K562 (cell line): ENCODE results near the gene USP48. TPM values are rescaled to one million over a fixed set of nuclear protein-coding genes. Genes with fewer than 3 reads are reported as not detected.

ENCODE experiments used
- ATAC-seq: fragments of 200-7000 bp; cut with Tn5 transposase; 3 replicates; pipeline ENCODE4 v1.9.1; 2020; ENCODE audit warnings: moderate library complexity
- BruUV-seq: library from RNA; stranded (reverse); fragments of 400-500 nt; replicated peaks from 2 replicates; lab custom pipeline; 2021; lab: Mats Ljungman, UMichigan
- CTCF ChIA-PET: fragments of 300-600 bp; formaldehyde crosslinking; extraction: SDS; loops from one replicate; lab custom pipeline; 2021; ENCODE audit warnings: low intra/inter-chr PET ratio; lab: Yijun Ruan, JAX
- POLR2A ChIA-PET: fragments of 300-600, 350-650 bp; sonication (Branson Sonifier 250); formaldehyde crosslinking; extraction: SDS; loops from one replicate; lab custom pipeline; 2021; ENCODE audit warnings: antibody characterized with exemption, inconsistent platforms; lab: Yijun Ruan, JAX
- DNase-seq, 4 experiments: peaks; one replicate each; pipeline versions ENCODE4 v3.0.0 to v3.0.0-alpha.2; 2011 to 2018; ENCODE audit warnings: low spot score in 3 of 4, mixed read lengths in 3 of 4; ENCODE audit errors: extremely low read depth in 1 of 4
- FAIRE-seq: peaks from 2 replicates; lab custom pipeline; 2011; peaks lifted over from hg19 to GRCh38; lab: Jason Lieb, UNC
- H2AFZ ChIP-seq: 2 replicates; pipeline ENCODE4 v1.6.0; 2011; ENCODE audit warnings: low read depth, low read length, control low read depth, inconsistent platforms
- H3K27ac ChIP-seq: fragments of 200-600 bp; 3 replicates; pipeline ENCODE4 v1.8.0; 2011; ENCODE audit warnings: low read depth, mild to moderate bottlenecking, control low read depth, inconsistent platforms, low read length, moderate library complexity, mixed read lengths; ENCODE audit errors: extremely low read depth
- H3K27me3 ChIP-seq, 2 experiments: fragments of 300-600 bp in 1 of 2; 2 replicates in 1 of 2; 3 replicates in 1 of 2; pipeline versions ENCODE4 v1.6.0 to v1.8.0; 2011; ENCODE audit warnings: inconsistent platforms in 2 of 2, low read length in 2 of 2, mild to moderate bottlenecking in 1 of 2, mixed read lengths in 1 of 2, moderate library complexity in 1 of 2; ENCODE audit not compliant: control insufficient read depth in 2 of 2, insufficient read depth in 2 of 2
- H3K36me3 ChIP-seq: fragments of 300-600 bp; 3 replicates; pipeline ENCODE4 v1.8.0; 2011; ENCODE audit warnings: mild to moderate bottlenecking, low read length, inconsistent platforms; ENCODE audit not compliant: control insufficient read depth, insufficient read depth
- H3K4me1 ChIP-seq, 2 experiments: fragments of 200-600 bp in 1 of 2; replicated peaks in 1 of 2; 2 replicates in 1 of 2; 3 replicates in 1 of 2; pipeline versions ENCODE4 v1.5.1 to v1.8.0; 2011; ENCODE audit warnings: inconsistent platforms in 2 of 2, low read length in 2 of 2, mild to moderate bottlenecking in 1 of 2, mixed read lengths in 1 of 2, moderate library complexity in 1 of 2; ENCODE audit not compliant: control insufficient read depth in 2 of 2, insufficient read depth in 2 of 2
- H3K4me2 ChIP-seq: 2 replicates; pipeline ENCODE4 v1.6.1; 2011; ENCODE audit warnings: low read length, control low read depth, inconsistent platforms, mixed read lengths; ENCODE audit not compliant: insufficient read depth
- H3K4me3 ChIP-seq: fragments of 200-600 bp; sonication (generic), shearing (Covaris generic); 2 replicates; pipeline ENCODE4 v1.5.1; 2016; ENCODE audit warnings: control low read depth, inconsistent platforms
- H3K79me2 ChIP-seq: fragments of 200-600 bp; 3 replicates; pipeline ENCODE4 v1.8.0; 2011; ENCODE audit warnings: low read length, inconsistent platforms; ENCODE audit not compliant: control insufficient read depth, insufficient read depth
- H3K9ac ChIP-seq, 2 experiments: 2 replicates each; pipeline versions ENCODE4 v1.6.0 to v1.6.1; 2011; ENCODE audit warnings: low read depth in 2 of 2, low read length in 2 of 2, control low read depth in 1 of 2, inconsistent platforms in 1 of 2, mild to moderate bottlenecking in 1 of 2, mixed read lengths in 1 of 2; ENCODE audit not compliant: insufficient read depth in 1 of 2
- H3K9me1 ChIP-seq: one replicate; pipeline ENCODE4 v1.6.0; 2011; ENCODE audit warnings: inconsistent platforms, mild to moderate bottlenecking, low read length, moderate library complexity; ENCODE audit not compliant: control insufficient read depth, insufficient read depth
- H3K9me3 ChIP-seq: replicated peaks from 2 replicates; pipeline ENCODE4 v1.5.1; 2011; ENCODE audit warnings: low read depth, low read length, inconsistent platforms; ENCODE audit not compliant: control insufficient read depth, insufficient read depth
- H4K20me1 ChIP-seq: replicated peaks from 2 replicates; pipeline ENCODE4 v1.6.1; 2011; ENCODE audit warnings: low read length, inconsistent platforms, mixed read lengths; ENCODE audit not compliant: control insufficient read depth, insufficient read depth
- CHCHD3 ChIP-seq: fragments of 250-450 bp; sonication (Bioruptor Pico); IDR thresholded peaks from 2 replicates; pipeline ENCODE4 v2.1.2; 2022; ENCODE audit warnings: mild to moderate bottlenecking
- ELK3 ChIP-seq: fragments of 450-650 bp; formaldehyde crosslinking; IDR thresholded peaks from 2 replicates; pipeline ENCODE4 v1.4.0; 2020; ENCODE audit warnings: mild to moderate bottlenecking
- MXI1 ChIP-seq: IDR thresholded peaks from 2 replicates; pipeline ENCODE4 v1.6.1; 2011; ENCODE audit warnings: low read depth, mild to moderate bottlenecking, improper control_type of control experiment, low read length
- POLR2A ChIP-seq: fragments of 450-650 bp; conservative IDR thresholded peaks from 2 replicates; pipeline ENCODE4 v1.6.1; 2016
- RB1 ChIP-seq: fragments of 450-650 bp; IDR thresholded peaks from 2 replicates; pipeline ENCODE4 v1.6.1; 2017; ENCODE audit warnings: low read depth, mild to moderate bottlenecking
- SMC3 ChIP-seq: conservative IDR thresholded peaks from 2 replicates; pipeline ENCODE4 v1.6.1; 2011; ENCODE audit warnings: low read depth, low read length, improper control_type of control experiment; ENCODE audit not compliant: insufficient read depth
- SRSF7 ChIP-seq: fragments of 200-400 bp; formaldehyde crosslinking; optimal IDR thresholded peaks from 2 replicates; pipeline ENCODE3; 2017; ENCODE audit warnings: mild to moderate bottlenecking, low read depth, low read length
- TCF3 ChIP-seq: sonication (generic); formaldehyde crosslinking; IDR thresholded peaks from 2 replicates; pipeline ENCODE4 v1.4.0; 2020; ENCODE audit warnings: mild to moderate bottlenecking, missing genetic modification reagents
- THRB ChIP-seq: fragments of 450-650 bp; formaldehyde crosslinking; conservative IDR thresholded peaks from 2 replicates; pipeline ENCODE4 v1.4.0; 2022; ENCODE audit warnings: mild to moderate bottlenecking, missing genetic modification characterization
- VEZF1 ChIP-seq: fragments of 200-800 bp; sonication (Bioruptor generic); IDR thresholded peaks from 2 replicates; pipeline ENCODE4 v1.6.1; 2017; ENCODE audit warnings: missing genetic modification characterization, missing compliant biosample characterization
- XRCC3 ChIP-seq: fragments of 450-650 bp; IDR thresholded peaks from 2 replicates; pipeline ENCODE4 v1.6.1; 2017; ENCODE audit warnings: mild to moderate bottlenecking, moderate library complexity
- XRCC5 ChIP-seq: fragments of 200-400 bp; formaldehyde crosslinking; IDR thresholded peaks from 2 replicates; pipeline ENCODE4 v1.6.1; 2017; ENCODE audit warnings: low read depth, mild to moderate bottlenecking, low read length
- WGBS: fragments of 100-300 bp; shearing (Covaris generic); methylation state at CpG from one replicate; pipeline ENCODE4 v1.1.6; 2016; ENCODE audit warnings: low coverage, mixed read lengths; ENCODE audit not compliant: insufficient coverage; ENCODE audit errors: missing lambda C conversion rate; 5-methylcytosine and 5-hydroxymethylcytosine counted together
- in situ Hi-C: fragments of 300-500 bp; cut with MboI; formaldehyde crosslinking; loops from 4 replicates; pipeline ENCODE4 v1.15.0; 2018; ENCODE audit warnings: inconsistent platforms, mixed read lengths
- intact Hi-C: fragments of 100-400 bp; cut with micrococcal nuclease; formaldehyde crosslinking; loops from 2 replicates; pipeline ENCODE4 v1.14.2; 2022
- polyA plus RNA-seq, 8 experiments: library from polyadenylated mRNA; depleted of rRNA in 4 of 8; stranded (reverse) in 5 of 8; unstranded in 3 of 8; fragments of >200 nt; fragmentation: Nextera tagmentation in 2 of 8; fragmentation: Illumina TruSeq in 1 of 8; extraction: Ambion mirVana in 2 of 8; extraction: Trizol in 1 of 8; gene quantifications; 2 replicates each; pipeline versions ENCODE4 v1.2.1 to v1.2.3, GENCODE V29; 2011 to 2014; ENCODE audit warnings: inconsistent platforms in 1 of 8, missing spikeins in 1 of 8
- total RNA-seq, 7 experiments: library from RNA; depleted of rRNA in 6 of 7; stranded (reverse); fragments of >200 nt in 6 of 7; fragmentation: Illumina TruSeq in 2 of 7; extraction: Trizol in 2 of 7; gene quantifications; 2 replicates each; pipeline versions ENCODE4 v1.2.1 to v1.2.3, GENCODE V29; 2011 to 2021; ENCODE audit warnings: low replicate concordance in 1 of 7
- TF ChIP-seq, protein P1 (sequence below): sonication (generic); formaldehyde crosslinking; IDR thresholded peaks from 2 replicates; pipeline ENCODE4 v1.8.1; 2023; ENCODE audit warnings: missing genetic modification reagents, mild to moderate bottlenecking, borderline replicate concordance

The USP48 gene
- total and polyA plus RNA-seq, 9 of the 15 experiments (the other 6 are each of a cell fraction or from before 2014, with no cell fraction given) = 23.3 to 123 (median 106) TPM

DNA sequence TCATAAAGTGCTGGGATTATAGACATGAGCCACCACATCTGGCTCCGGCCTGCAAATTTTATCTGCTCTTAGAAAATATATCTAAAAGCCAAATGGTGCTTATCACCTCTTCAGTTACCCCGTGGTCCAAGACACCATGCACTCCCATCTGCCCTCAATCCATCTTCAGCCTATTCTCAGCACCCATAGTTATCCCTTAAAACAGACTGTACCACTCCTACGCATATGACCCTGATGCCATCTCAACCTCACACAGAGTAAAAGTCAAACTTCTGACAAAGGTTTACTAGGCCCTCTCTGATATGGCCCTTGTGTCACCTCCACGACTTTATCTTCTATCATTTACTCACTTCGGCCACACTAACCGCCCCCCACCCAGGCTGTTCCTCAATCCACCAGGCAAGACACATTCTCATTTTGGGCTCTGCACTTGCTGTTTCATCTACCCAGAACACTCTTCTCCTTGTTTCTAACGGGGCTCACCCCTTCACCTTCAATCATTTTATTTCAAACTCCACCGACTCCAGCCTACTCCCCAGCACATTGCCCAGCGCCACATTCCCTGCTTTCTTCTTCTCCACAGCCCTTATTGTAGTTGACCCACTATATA is 33.0 kb downstream of the USP48 start:
- peak; percentile 69 to 93 (median 76) for DNase-seq
- H3K9me3 ChIP-seq = no peaks in the 10 kb centered on the region
- H3K79me2 ChIP-seq = peaks cover 38% of the 10 kb centered on the region
- ATAC-seq = peak; percentile 86
- H3K4me2 ChIP-seq = peak overlapping the region; percentile 64
- peaks cover 7% of the 10 kb centered on the region; the same call in 1 of the 2 replicates for H4K20me1 ChIP-seq
- intact Hi-C loops = loop anchor here (2.0 kb wide), 1 partner anchor 33 kb away; the partner anchor contains the start of gene USP48
- peaks cover 83% of the 10 kb centered on the region for H3K36me3 ChIP-seq
- BruUV-seq = TSS peak; percentile 26
- H3K27ac ChIP-seq = peak overlapping the region; percentile 72
- H3K4me1 ChIP-seq = peaks cover 19 to 25% of the 10 kb centered on the region in 2 experiments
- H3K9me1 ChIP-seq = peaks cover 4% of the 10 kb centered on the region
- H2AFZ ChIP-seq = no peak overlapping the region
- ChIA-PET CTCF (no interaction called here), POLR2A (interaction anchor here (0.6 to 1.8 kb wide), 7 partner anchors 12 to 281 kb away, joined by 3 to 7 read pairs (median 4); no protein-coding TSS in a partner anchor)
- no peaks in the 10 kb centered on the region for H3K27me3 ChIP-seq
- no peak overlapping the region for H3K4me3 ChIP-seq
- H3K9ac ChIP-seq = peak overlapping the region in 1 of 2 experiments; percentile 39; a peak in 2 of 4 replicates
- in situ Hi-C loops = no loop called here
- 3% methylated on average over 9 of the region's 9 CpGs for WGBS
- FAIRE-seq = peak; percentile 81
- TF ChIP-seq TCF3 (CRISPR knock-in tag) (peak; percentile 92), SRSF7 (no peak), CHCHD3 (CRISPR knock-in tag) (no peak), THRB (no peak), POLR2A (no peak), ELK3 (CRISPR knock-in tag) (no peak), MXI1 (no peak), SMC3 (no peak), XRCC3 (no peak), VEZF1 (peak; percentile 58), RB1 (no peak), XRCC5 (no peak)
- TF ChIP-seq, protein P1, sequence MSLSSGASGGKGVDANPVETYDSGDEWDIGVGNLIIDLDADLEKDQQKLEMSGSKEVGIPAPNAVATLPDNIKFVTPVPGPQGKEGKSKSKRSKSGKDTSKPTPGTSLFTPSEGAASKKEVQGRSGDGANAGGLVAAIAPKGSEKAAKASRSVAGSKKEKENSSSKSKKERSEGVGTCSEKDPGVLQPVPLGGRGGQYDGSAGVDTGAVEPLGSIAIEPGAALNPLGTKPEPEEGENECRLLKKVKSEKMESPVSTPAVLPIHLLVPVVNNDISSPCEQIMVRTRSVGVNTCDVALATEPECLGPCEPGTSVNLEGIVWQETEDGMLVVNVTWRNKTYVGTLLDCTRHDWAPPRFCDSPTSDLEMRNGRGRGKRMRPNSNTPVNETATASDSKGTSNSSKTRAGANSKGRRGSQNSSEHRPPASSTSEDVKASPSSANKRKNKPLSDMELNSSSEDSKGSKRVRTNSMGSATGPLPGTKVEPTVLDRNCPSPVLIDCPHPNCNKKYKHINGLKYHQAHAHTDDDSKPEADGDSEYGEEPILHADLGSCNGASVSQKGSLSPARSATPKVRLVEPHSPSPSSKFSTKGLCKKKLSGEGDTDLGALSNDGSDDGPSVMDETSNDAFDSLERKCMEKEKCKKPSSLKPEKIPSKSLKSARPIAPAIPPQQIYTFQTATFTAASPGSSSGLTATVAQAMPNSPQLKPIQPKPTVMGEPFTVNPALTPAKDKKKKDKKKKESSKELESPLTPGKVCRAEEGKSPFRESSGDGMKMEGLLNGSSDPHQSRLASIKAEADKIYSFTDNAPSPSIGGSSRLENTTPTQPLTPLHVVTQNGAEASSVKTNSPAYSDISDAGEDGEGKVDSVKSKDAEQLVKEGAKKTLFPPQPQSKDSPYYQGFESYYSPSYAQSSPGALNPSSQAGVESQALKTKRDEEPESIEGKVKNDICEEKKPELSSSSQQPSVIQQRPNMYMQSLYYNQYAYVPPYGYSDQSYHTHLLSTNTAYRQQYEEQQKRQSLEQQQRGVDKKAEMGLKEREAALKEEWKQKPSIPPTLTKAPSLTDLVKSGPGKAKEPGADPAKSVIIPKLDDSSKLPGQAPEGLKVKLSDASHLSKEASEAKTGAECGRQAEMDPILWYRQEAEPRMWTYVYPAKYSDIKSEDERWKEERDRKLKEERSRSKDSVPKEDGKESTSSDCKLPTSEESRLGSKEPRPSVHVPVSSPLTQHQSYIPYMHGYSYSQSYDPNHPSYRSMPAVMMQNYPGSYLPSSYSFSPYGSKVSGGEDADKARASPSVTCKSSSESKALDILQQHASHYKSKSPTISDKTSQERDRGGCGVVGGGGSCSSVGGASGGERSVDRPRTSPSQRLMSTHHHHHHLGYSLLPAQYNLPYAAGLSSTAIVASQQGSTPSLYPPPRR = no peak
